ENCODE data around the gene OVCA2. TPM values are rescaled to one million over a fixed set of nuclear protein-coding genes. Genes with fewer than 3 reads are reported as not detected.
A peak's percentile ranks its signal among the peaks of the same experiment; 100 is the strongest.

Gene OVCA2
- total RNA-seq, 1 donor from 2014 or later: 25.6 TPM

DNA sequence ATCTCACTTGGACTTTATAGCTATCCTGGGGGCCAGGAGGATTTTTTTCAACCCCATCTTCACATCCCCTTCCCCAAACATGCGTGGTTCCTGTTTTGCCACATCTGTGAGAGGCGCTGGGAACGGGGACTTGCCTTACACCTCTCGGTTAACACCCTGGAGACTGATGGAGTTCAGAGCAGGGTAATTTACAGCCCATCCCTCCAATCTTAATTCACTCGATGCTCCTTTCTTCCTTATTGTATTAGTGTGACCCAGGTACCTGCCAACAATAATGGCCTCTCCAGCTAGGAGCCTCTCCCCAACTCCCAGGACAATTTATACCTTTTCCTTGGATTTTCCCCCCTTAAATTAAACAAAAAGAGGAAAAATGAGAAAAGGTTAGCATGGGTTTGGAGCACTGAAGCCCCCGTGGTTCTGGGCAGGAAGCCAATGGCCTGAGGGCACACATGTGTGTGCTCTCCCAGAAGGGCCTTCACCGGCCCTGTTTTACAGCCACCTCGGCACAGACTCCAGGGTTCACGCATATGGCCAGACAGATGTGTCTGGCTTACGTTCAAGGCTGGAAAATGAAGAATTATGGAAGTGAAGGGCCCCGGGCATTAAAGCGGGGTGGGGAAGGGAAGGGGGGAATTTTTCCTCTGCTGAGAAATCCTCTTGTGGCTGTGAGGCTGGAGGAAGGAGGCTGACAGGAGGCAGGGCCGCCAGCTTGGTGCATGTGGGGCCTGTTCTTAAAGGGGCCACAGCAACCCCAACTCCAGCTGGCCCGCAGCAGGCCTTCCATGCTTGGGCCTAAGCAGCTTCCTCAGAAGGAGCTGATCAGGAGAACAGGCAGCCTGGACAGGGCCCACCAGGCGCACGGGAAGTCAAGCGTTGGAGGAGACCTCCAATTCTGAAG, 34.5 kb downstream of the OVCA2 start:
- H3K9me3 Mint-ChIP-seq: no peaks in the 10 kb centered on the region
- H3K4me3 Mint-ChIP-seq: no peak overlapping the region
- H3K4me1 Mint-ChIP-seq: peaks cover 14% of the 10 kb centered on the region
- H3K36me3 Mint-ChIP-seq (ENCODE audit: low read depth): peaks cover 21% of the 10 kb centered on the region
- H3K27me3 Mint-ChIP-seq (ENCODE audit: low read depth): no peaks in the 10 kb centered on the region
- DNase-seq (ENCODE audit: low read depth, low spot score): no peak
- H3K27ac Mint-ChIP-seq (ENCODE audit: unreplicated experiment): peak overlapping the region; percentile 19
- no peak for TF ChIP-seq CTCF (conservative IDR thresholded peaks at IDR 0.05)

GRCh38 chr17:2077040-2077439, 35.2 kb downstream of the OVCA2 start:
- no peak overlapping the region for H3K4me3 Mint-ChIP-seq

GRCh38 chr17:2081564-2081963, 39.7 kb downstream of the OVCA2 start:
- peaks cover 22% of the 10 kb centered on the region for H3K4me1 Mint-ChIP-seq
- peak overlapping the region; percentile 55 for H3K27ac Mint-ChIP-seq (ENCODE audit: unreplicated experiment)
- peaks cover 18% of the 10 kb centered on the region for H3K36me3 Mint-ChIP-seq (ENCODE audit: low read depth)

More at GRCh38 chr17:2077040-2077439, 35.2 kb downstream of the OVCA2 start:
- no peak for DNase-seq (ENCODE audit: low read depth, low spot score)
- Mint-ChIP-seq H3K9me3 (no peaks in the 10 kb centered on the region), H3K36me3 (ENCODE audit: low read depth) (peaks cover 21% of the 10 kb centered on the region), H3K27me3 (ENCODE audit: low read depth) (no peaks in the 10 kb centered on the region), H3K27ac (ENCODE audit: unreplicated experiment) (peak overlapping the region; percentile 27), H3K4me1 (peaks cover 14% of the 10 kb centered on the region)
- TF ChIP-seq CTCF (conservative IDR thresholded peaks at IDR 0.05): no peak

GRCh38 chr17:2082003-2082781, 40.4 kb downstream of the OVCA2 start:
- H3K36me3 Mint-ChIP-seq (ENCODE audit: low read depth): peaks cover 16% of the 10 kb centered on the region
- peaks cover 22% of the 10 kb centered on the region for H3K4me1 Mint-ChIP-seq
- H3K9me3 Mint-ChIP-seq: no peaks in the 10 kb centered on the region

More at GRCh38 chr17:2081564-2081963, 39.7 kb downstream of the OVCA2 start:
- no peak for DNase-seq (ENCODE audit: low read depth, low spot score)
- Mint-ChIP-seq H3K4me3 (no peak overlapping the region), H3K27me3 (ENCODE audit: low read depth) (no peaks in the 10 kb centered on the region), H3K9me3 (no peaks in the 10 kb centered on the region)
- no peak for TF ChIP-seq CTCF (conservative IDR thresholded peaks at IDR 0.05)

More at GRCh38 chr17:2082003-2082781, 40.4 kb downstream of the OVCA2 start:
- no peaks in the 10 kb centered on the region for H3K27me3 Mint-ChIP-seq (ENCODE audit: low read depth)
- no peak for DNase-seq (ENCODE audit: low read depth, low spot score)
- TF ChIP-seq CTCF (conservative IDR thresholded peaks at IDR 0.05): no peak
- H3K27ac Mint-ChIP-seq (ENCODE audit: unreplicated experiment): peak overlapping the region; percentile 55
- H3K4me3 Mint-ChIP-seq: no peak overlapping the region
